HG03460 (cell line): ENCODE data around the gene FAF2.
"Not testable (repeated sequence)": the region's sequence is repeated elsewhere in the genome, so short reads cannot be mapped to it uniquely, and the experiment has no call there.

Experiments
- ATAC-seq: cut with Tn5 transposase; IDR thresholded peaks from one replicate; pipeline ENCODE4 v1.9.1; 2021; ENCODE audit not compliant: unreplicated experiment

Gene FAF2

GRCh38 chr5:176542135-176542595, 94.0 kb downstream of the FAF2 start:
- no peak for ATAC-seq

GRCh38 chr5:176542596-176543427, 94.6 kb downstream of the FAF2 start:
- ATAC-seq: peak; percentile 37

GRCh38 chr5:176543428-176544182, 95.4 kb downstream of the FAF2 start:
- peak; percentile 60 for ATAC-seq

- ATAC-seq: no peak
Observed at GRCh38 chr5:176545388-176545736, 97.2 kb downstream of the FAF2 start.

GRCh38 chr5:176545737-176546509, 97.7 kb downstream of the FAF2 start:
- ATAC-seq: no peak

GRCh38 chr5:176547802-176548201, 99.6 kb downstream of the FAF2 start:
- no peak for ATAC-seq

- ATAC-seq: no peak
Observed at GRCh38 chr5:176548967-176549444, 100.8 kb downstream of the FAF2 start, which contains the start of gene CDHR2. Gene CDHR2, plus strand, starts transcription at chr5:176549342. Its CDS starts 16,011 bp downstream, at chr5:176565353.

GRCh38 chr5:176549871-176550270, 101.7 kb downstream of the FAF2 start:
- no peak for ATAC-seq

- ATAC-seq: no peak
Observed at GRCh38 chr5:176550275-176550831, 102.2 kb downstream of the FAF2 start.

GRCh38 chr5:176550937-176551336, 102.8 kb downstream of the FAF2 start:
- ATAC-seq: not testable (repeated sequence)

GRCh38 chr5:176552332-176552869, 104.2 kb downstream of the FAF2 start:
- ATAC-seq: no peak

GRCh38 chr5:176553260-176554085, 105.3 kb downstream of the FAF2 start:
- no peak for ATAC-seq

GRCh38 chr5:176557846-176558245, 109.7 kb downstream of the FAF2 start:
- no peak for ATAC-seq
